Glomerular endothelial cell (primary cell): ENCODE measurements around the gene GUCD1. TPM values are rescaled to one million over a fixed set of nuclear protein-coding genes. Genes with fewer than 3 reads are reported as not detected.
"Not testable (repeated sequence)": the region's sequence is repeated elsewhere in the genome, so short reads cannot be mapped to it uniquely, and the experiment has no call there.

ENCODE experiments used
- DNase-seq: peaks from one replicate; pipeline ENCODE4 v3.0.0-alpha.2; 2011; ENCODE audit warnings: low read depth, low spot score; ENCODE audit errors: extremely low read depth
- total RNA-seq: library from RNA; depleted of rRNA; stranded (reverse); fragments of >200 nt; gene quantifications from 2 replicates; pipeline ENCODE4 v1.2.3, GENCODE V29; 2015

GUCD1 gene
- total RNA-seq, 1 donor from 2014 or later, result 116 TPM

GRCh38 chr22:24535348-24535747, 19.6 kb downstream of the GUCD1 start:
- DNase-seq, result no peak

GRCh38 chr22:24532075-24532474, 22.9 kb downstream of the GUCD1 start:
- no peak for DNase-seq

GRCh38 chr22:24530968-24531367, 24.0 kb downstream of the GUCD1 start:
- not testable (repeated sequence) for DNase-seq

- DNase-seq, result no peak
Measured at GRCh38 chr22:24529898-24530297, 25.0 kb downstream of the GUCD1 start.

GRCh38 chr22:24526191-24526590, 28.7 kb downstream of the GUCD1 start:
- no peak for DNase-seq

GRCh38 chr22:24525416-24526037, 29.4 kb downstream of the GUCD1 start:
- DNase-seq, result no peak

- no peak for DNase-seq
Measured at GRCh38 chr22:24523873-24524272, 31.1 kb downstream of the GUCD1 start.

GRCh38 chr22:24521791-24522245, 33.1 kb downstream of the GUCD1 start:
- DNase-seq, result peak; percentile 67

GRCh38 chr22:24519496-24519895, 35.4 kb downstream of the GUCD1 start:
- no peak for DNase-seq

GRCh38 chr22:24518771-24519485, 36.0 kb downstream of the GUCD1 start:
- DNase-seq, result no peak

GRCh38 chr22:24518228-24518627, 36.7 kb downstream of the GUCD1 start:
- no peak for DNase-seq

GRCh38 chr22:24517446-24517845, 37.5 kb downstream of the GUCD1 start:
- no peak for DNase-seq

GRCh38 chr22:24516301-24516737, 38.6 kb downstream of the GUCD1 start:
- DNase-seq, result no peak

- no peak for DNase-seq
Measured at GRCh38 chr22:24515027-24515338, 40.0 kb downstream of the GUCD1 start.

GRCh38 chr22:24514241-24515026, 40.5 kb downstream of the GUCD1 start:
- no peak for DNase-seq

- no peak for DNase-seq
Measured at GRCh38 chr22:24513378-24514240, 41.3 kb downstream of the GUCD1 start.

GRCh38 chr22:24512043-24512442, 42.9 kb downstream of the GUCD1 start:
- DNase-seq, result no peak

GRCh38 chr22:24510637-24511625, 44.0 kb downstream of the GUCD1 start:
- no peak for DNase-seq

GRCh38 chr22:24507716-24508115, 47.2 kb downstream of the GUCD1 start:
- DNase-seq, result no peak
